Astrocyte (in vitro differentiated cells and primary cell): ENCODE results near the gene ADAM22. TPM values are rescaled to one million over a fixed set of nuclear protein-coding genes. Genes with fewer than 3 reads are reported as not detected.

Experiments
- DNase-seq: peaks from one replicate; pipeline ENCODE4 v3.0.0-alpha.2; 2010; ENCODE audit warnings: low read depth
- FAIRE-seq: peaks from 2 replicates; lab custom pipeline; 2011; peaks lifted over from hg19 to GRCh38; lab: Jason Lieb, UNC
- H2AFZ ChIP-seq: 2 replicates; pipeline ENCODE4 v1.6.0; 2012; ENCODE audit warnings: low read depth, low read length, inconsistent platforms
- H3K27ac ChIP-seq: 2 replicates; pipeline ENCODE4 v1.5.1; 2011; ENCODE audit warnings: low read depth, low read length, inconsistent platforms
- H3K27me3 ChIP-seq: 2 replicates; pipeline ENCODE4 v1.6.0; 2011; ENCODE audit warnings: low read length, inconsistent platforms; ENCODE audit not compliant: insufficient read depth
- H3K36me3 ChIP-seq: 2 replicates; pipeline ENCODE4 v1.5.1; 2011; ENCODE audit warnings: low read length, inconsistent platforms; ENCODE audit not compliant: insufficient read depth
- H3K4me1 ChIP-seq: 2 replicates; pipeline ENCODE4 v1.5.1; 2011; ENCODE audit warnings: low read length, inconsistent platforms; ENCODE audit not compliant: insufficient read depth
- H3K4me2 ChIP-seq: 2 replicates; pipeline ENCODE4 v1.6.0; 2012; ENCODE audit warnings: low read length, inconsistent platforms
- H3K4me3 ChIP-seq: 2 replicates; pipeline ENCODE4 v1.5.1; 2011; ENCODE audit warnings: low read depth, mild to moderate bottlenecking, low read length, inconsistent platforms; ENCODE audit not compliant: insufficient read depth
- H3K79me2 ChIP-seq: 2 replicates; pipeline ENCODE4 v1.6.0; 2012; ENCODE audit warnings: mild to moderate bottlenecking, low read length, inconsistent platforms; ENCODE audit not compliant: insufficient read depth
- H3K9ac ChIP-seq: 2 replicates; pipeline ENCODE4 v1.6.0; 2012; ENCODE audit warnings: mild to moderate bottlenecking, low read length, inconsistent platforms
- H3K9me3 ChIP-seq: 2 replicates; pipeline ENCODE4 v1.5.1; 2012; ENCODE audit warnings: low read depth, mild to moderate bottlenecking, low read length, inconsistent platforms; ENCODE audit not compliant: insufficient read depth
- H4K20me1 ChIP-seq: 2 replicates; pipeline ENCODE4 v1.6.0; 2012; ENCODE audit warnings: low read length, inconsistent platforms; ENCODE audit not compliant: insufficient read depth
- H3K27ac Mint-ChIP-seq: one replicate; pipeline ENCODE4 v1.8.0; 2021; ENCODE audit warnings: mild to moderate bottlenecking, mixed read lengths; ENCODE audit not compliant: unreplicated experiment
- H3K27me3 Mint-ChIP-seq: one replicate; pipeline ENCODE4 v1.8.0; 2021; ENCODE audit warnings: low read depth, mixed read lengths; ENCODE audit not compliant: unreplicated experiment
- H3K36me3 Mint-ChIP-seq: one replicate; pipeline ENCODE4 v1.8.0; 2021; ENCODE audit warnings: low read depth, mixed read lengths; ENCODE audit not compliant: unreplicated experiment
- H3K4me1 Mint-ChIP-seq: one replicate; pipeline ENCODE4 v1.8.0; 2021; ENCODE audit warnings: low read depth, mixed read lengths; ENCODE audit not compliant: unreplicated experiment
- H3K4me3 Mint-ChIP-seq: one replicate; pipeline ENCODE4 v1.8.0; 2021; ENCODE audit warnings: mild to moderate bottlenecking, moderate library complexity, mixed read lengths; ENCODE audit not compliant: unreplicated experiment
- H3K9me3 Mint-ChIP-seq: one replicate; pipeline ENCODE4 v1.8.0; 2021; ENCODE audit warnings: mild to moderate bottlenecking, mixed read lengths; ENCODE audit not compliant: unreplicated experiment
- CTCF ChIP-seq: IDR thresholded peaks from 2 replicates; pipeline ENCODE4 v1.5.1; 2011; ENCODE audit warnings: low read depth, mild to moderate bottlenecking, inconsistent platforms, low read length, moderate library complexity; ENCODE audit not compliant: insufficient read depth
- EZH2 ChIP-seq: IDR thresholded peaks from 2 replicates; pipeline ENCODE4 v1.6.1; 2012; ENCODE audit warnings: mild to moderate bottlenecking, low read length, inconsistent platforms; ENCODE audit not compliant: insufficient read depth
- total RNA-seq: library from RNA; stranded (reverse); gene quantifications from 2 replicates; pipeline ENCODE4 v1.2.1, GENCODE V29; 2021

ADAM22 gene
- total RNA-seq, 1 donor from 2014 or later = 1.5 TPM

- Histone ChIP-seq H3K79me2 (no peaks in the 10 kb centered on the region), H3K9ac (no peak overlapping the region), H3K4me2 (no peak overlapping the region), H4K20me1 (no peaks in the 10 kb centered on the region), H3K27ac (no peak overlapping the region), H3K4me3 (no peak overlapping the region), H2AFZ (no peak overlapping the region), H3K27me3 (no peaks in the 10 kb centered on the region), H3K4me1 (no peaks in the 10 kb centered on the region), H3K36me3 (no peaks in the 10 kb centered on the region), H3K9me3 (no peaks in the 10 kb centered on the region)
- H3K27me3 Mint-ChIP-seq = no peaks in the 10 kb centered on the region
- TF ChIP-seq CTCF (no peak), EZH2 (no peak)
- H3K9me3 Mint-ChIP-seq = no peaks in the 10 kb centered on the region
- FAIRE-seq = no peak
- DNase-seq = no peak
- H3K4me1 Mint-ChIP-seq = no peaks in the 10 kb centered on the region
- H3K27ac Mint-ChIP-seq = no peak overlapping the region
- H3K36me3 Mint-ChIP-seq = no peaks in the 10 kb centered on the region
- H3K4me3 Mint-ChIP-seq = no peak overlapping the region
Measured at GRCh38 chr7:88062238-88062637, 128.2 kb downstream of the ADAM22 start.

DNA sequence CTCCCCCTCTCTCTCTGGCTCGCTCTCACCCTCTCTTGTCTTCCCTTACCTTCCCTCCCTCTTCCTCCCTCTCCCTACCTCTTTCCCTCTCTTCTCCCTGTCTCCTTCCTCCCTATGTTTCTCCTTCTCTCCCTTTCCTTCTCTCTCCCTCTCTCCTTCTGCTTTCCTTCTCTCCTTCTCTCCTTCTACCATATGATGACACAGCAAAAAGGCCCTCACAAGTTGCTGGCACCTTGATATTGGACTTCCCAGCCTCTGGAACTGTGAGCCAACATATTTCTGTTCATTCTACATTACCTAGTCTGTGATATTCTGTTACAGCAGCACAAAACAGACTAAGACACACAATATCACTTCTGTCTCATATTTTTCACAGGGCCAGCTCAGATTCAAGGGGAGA, 135.0 kb downstream of the ADAM22 start:
- H3K36me3 ChIP-seq = no peaks in the 10 kb centered on the region
- H2AFZ ChIP-seq = no peak overlapping the region
- no peaks in the 10 kb centered on the region for H3K27me3 Mint-ChIP-seq
- no peak overlapping the region for H3K4me2 ChIP-seq
- no peak overlapping the region for H3K27ac Mint-ChIP-seq
- FAIRE-seq (no peak), DNase-seq (no peak)
- H3K4me3 ChIP-seq = no peak overlapping the region
- TF ChIP-seq EZH2 (no peak), CTCF (no peak)
- no peak overlapping the region for H3K9ac ChIP-seq
- H3K36me3 Mint-ChIP-seq = no peaks in the 10 kb centered on the region
- peaks cover 3% of the 10 kb centered on the region for H3K4me1 Mint-ChIP-seq
- H3K4me1 ChIP-seq = no peaks in the 10 kb centered on the region
- H3K79me2 ChIP-seq = no peaks in the 10 kb centered on the region
- H4K20me1 ChIP-seq = no peaks in the 10 kb centered on the region
- no peak overlapping the region for H3K4me3 Mint-ChIP-seq
- no peaks in the 10 kb centered on the region for H3K27me3 ChIP-seq
- peaks cover 1% of the 10 kb centered on the region for H3K9me3 Mint-ChIP-seq
- H3K27ac ChIP-seq = no peak overlapping the region
- no peaks in the 10 kb centered on the region for H3K9me3 ChIP-seq

GRCh38 chr7:88071994-88072714, 138.1 kb downstream of the ADAM22 start:
- Histone ChIP-seq H2AFZ (no peak overlapping the region), H4K20me1 (no peaks in the 10 kb centered on the region), H3K9ac (no peak overlapping the region), H3K9me3 (no peaks in the 10 kb centered on the region), H3K79me2 (no peaks in the 10 kb centered on the region), H3K4me1 (no peaks in the 10 kb centered on the region), H3K27ac (no peak overlapping the region), H3K36me3 (no peaks in the 10 kb centered on the region), H3K4me3 (no peak overlapping the region), H3K4me2 (no peak overlapping the region), H3K27me3 (no peaks in the 10 kb centered on the region)
- FAIRE-seq (no peak), DNase-seq (no peak)
- peaks cover 3% of the 10 kb centered on the region for H3K4me1 Mint-ChIP-seq
- H3K36me3 Mint-ChIP-seq = no peaks in the 10 kb centered on the region
- H3K27ac Mint-ChIP-seq = no peak overlapping the region
- H3K27me3 Mint-ChIP-seq = no peaks in the 10 kb centered on the region
- H3K9me3 Mint-ChIP-seq = peaks cover 2% of the 10 kb centered on the region
- H3K4me3 Mint-ChIP-seq = no peak overlapping the region
- TF ChIP-seq CTCF (no peak), EZH2 (no peak)
